Glutamatergic neuron (in vitro differentiated cells): ENCODE measurements around the gene SLC41A1. TPM values are rescaled to one million over a fixed set of nuclear protein-coding genes. Genes with fewer than 3 reads are reported as not detected.
"Not testable (repeated sequence)": the region's sequence is repeated elsewhere in the genome, so short reads cannot be mapped to it uniquely, and the experiment has no call there.

Experiments
- DNase-seq: peaks from one replicate; pipeline ENCODE4 v3.0.0; 2022
- H3K27ac Mint-ChIP-seq: one replicate; pipeline ENCODE4 v1.8.0; 2020; ENCODE audit warnings: mild to moderate bottlenecking, mixed read lengths, inconsistent platforms; ENCODE audit not compliant: unreplicated experiment
- H3K27me3 Mint-ChIP-seq: one replicate; pipeline ENCODE4 v1.8.0; 2020; ENCODE audit warnings: mild to moderate bottlenecking, moderate library complexity, mixed read lengths, inconsistent platforms; ENCODE audit not compliant: unreplicated experiment
- H3K36me3 Mint-ChIP-seq: one replicate; pipeline ENCODE4 v1.8.0; 2020; ENCODE audit warnings: mild to moderate bottlenecking, mixed read lengths, inconsistent platforms; ENCODE audit not compliant: unreplicated experiment
- H3K4me1 Mint-ChIP-seq: one replicate; pipeline ENCODE4 v1.8.0; 2020; ENCODE audit warnings: mild to moderate bottlenecking, low read depth, mixed read lengths, inconsistent platforms; ENCODE audit not compliant: unreplicated experiment
- H3K4me3 Mint-ChIP-seq: one replicate; pipeline ENCODE4 v1.8.0; 2020; ENCODE audit warnings: mild to moderate bottlenecking, mixed read lengths, inconsistent platforms; ENCODE audit not compliant: unreplicated experiment
- H3K9me3 Mint-ChIP-seq: one replicate; pipeline ENCODE4 v1.8.0; 2020; ENCODE audit warnings: mild to moderate bottlenecking, moderate library complexity, mixed read lengths, inconsistent platforms; ENCODE audit not compliant: unreplicated experiment
- total RNA-seq: library from RNA; stranded (reverse); fragmentation: NEBNext Ultra II Directional; extraction: Animal tissue kit (Norgen Biotek cat#: 25700); gene quantifications from one replicate; pipeline ENCODE4 v1.2.1, GENCODE V29; 2021; ENCODE audit not compliant: unreplicated experiment
- TF ChIP-seq, protein P1 (sequence below): fragments of 200-600 bp; sonication (generic); IDR thresholded peaks from one replicate; pipeline ENCODE4 v1.5.0; 2021; ENCODE audit not compliant: partially characterized antibody, unreplicated experiment

SLC41A1 gene
- total RNA-seq, 1 donor from 2014 or later: 6.2 TPM

DNA sequence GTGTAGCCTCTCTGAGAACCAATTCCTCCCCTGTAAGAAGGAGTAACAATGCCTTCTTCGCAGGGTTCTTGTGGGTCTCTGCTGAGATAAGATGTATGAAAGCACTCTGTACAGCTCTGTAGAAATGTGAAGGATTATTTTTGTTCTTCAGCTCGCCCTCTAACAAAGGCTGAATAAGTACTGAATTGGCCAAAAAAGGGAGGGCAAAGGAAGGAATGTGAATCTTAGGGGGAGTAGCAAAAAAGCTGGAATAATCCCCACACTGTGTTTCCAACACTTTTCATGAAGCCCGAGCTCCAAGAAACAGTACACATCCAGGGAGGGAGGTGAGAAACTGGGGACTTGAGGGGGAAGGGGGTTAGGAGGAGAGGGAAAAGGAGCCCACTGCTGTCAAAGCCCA lies 14.0 kb upstream of the SLC41A1 start:
- Mint-ChIP-seq H3K36me3 (peaks cover 7% of the 10 kb centered on the region), H3K4me1 (peaks cover 6% of the 10 kb centered on the region), H3K4me3 (no peak overlapping the region), H3K27ac (no peak overlapping the region), H3K9me3 (no peaks in the 10 kb centered on the region), H3K27me3 (peaks cover 2% of the 10 kb centered on the region)
- no peak for DNase-seq
- TF ChIP-seq, protein P1, sequence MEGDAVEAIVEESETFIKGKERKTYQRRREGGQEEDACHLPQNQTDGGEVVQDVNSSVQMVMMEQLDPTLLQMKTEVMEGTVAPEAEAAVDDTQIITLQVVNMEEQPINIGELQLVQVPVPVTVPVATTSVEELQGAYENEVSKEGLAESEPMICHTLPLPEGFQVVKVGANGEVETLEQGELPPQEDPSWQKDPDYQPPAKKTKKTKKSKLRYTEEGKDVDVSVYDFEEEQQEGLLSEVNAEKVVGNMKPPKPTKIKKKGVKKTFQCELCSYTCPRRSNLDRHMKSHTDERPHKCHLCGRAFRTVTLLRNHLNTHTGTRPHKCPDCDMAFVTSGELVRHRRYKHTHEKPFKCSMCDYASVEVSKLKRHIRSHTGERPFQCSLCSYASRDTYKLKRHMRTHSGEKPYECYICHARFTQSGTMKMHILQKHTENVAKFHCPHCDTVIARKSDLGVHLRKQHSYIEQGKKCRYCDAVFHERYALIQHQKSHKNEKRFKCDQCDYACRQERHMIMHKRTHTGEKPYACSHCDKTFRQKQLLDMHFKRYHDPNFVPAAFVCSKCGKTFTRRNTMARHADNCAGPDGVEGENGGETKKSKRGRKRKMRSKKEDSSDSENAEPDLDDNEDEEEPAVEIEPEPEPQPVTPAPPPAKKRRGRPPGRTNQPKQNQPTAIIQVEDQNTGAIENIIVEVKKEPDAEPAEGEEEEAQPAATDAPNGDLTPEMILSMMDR: no peak

DNA sequence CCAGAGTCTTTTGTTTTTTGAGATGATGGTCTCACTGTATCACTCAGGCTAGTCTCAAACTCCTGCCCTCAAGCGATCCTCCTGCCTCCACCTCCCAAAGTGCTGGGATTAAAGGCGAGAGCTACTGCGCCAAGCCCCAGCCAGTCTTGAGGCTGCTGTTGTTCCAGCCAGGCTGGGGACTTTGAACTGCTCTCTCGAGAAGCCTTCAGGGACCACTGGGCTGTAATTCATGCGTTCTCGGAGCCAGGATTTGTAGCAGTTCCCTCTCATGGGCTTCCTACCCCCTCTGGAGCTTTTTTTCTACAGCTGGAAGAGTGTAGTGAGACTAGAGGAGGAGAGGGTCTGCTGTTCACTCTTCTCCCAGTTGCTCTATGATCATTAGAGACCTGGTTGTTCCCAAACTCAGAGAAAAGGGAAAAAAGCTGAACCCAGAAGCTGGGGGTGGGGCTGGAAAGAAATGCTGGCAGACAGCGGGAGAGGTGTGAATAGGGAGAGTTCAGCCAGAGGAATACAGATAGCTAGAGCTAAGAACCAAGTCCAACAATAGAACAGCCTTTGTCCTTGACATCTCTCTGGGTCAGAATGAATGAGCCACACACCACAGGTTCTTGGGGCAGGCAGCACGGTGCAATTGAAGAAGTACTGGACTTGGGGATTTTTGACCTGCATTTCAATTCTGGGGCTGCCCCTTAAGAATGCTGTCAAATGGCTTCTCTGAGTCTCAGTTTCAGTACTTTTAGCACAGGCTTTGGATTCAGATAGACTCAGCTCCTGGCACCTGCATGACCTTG lies 13.2 kb upstream of the SLC41A1 start:
- DNase-seq: no peak
- Mint-ChIP-seq H3K4me3 (no peak overlapping the region), H3K4me1 (peaks cover 6% of the 10 kb centered on the region), H3K27ac (peak overlapping the region; percentile 9), H3K9me3 (no peaks in the 10 kb centered on the region), H3K27me3 (peaks cover 2% of the 10 kb centered on the region), H3K36me3 (peaks cover 7% of the 10 kb centered on the region)
- TF ChIP-seq, protein P1: no peak

DNA sequence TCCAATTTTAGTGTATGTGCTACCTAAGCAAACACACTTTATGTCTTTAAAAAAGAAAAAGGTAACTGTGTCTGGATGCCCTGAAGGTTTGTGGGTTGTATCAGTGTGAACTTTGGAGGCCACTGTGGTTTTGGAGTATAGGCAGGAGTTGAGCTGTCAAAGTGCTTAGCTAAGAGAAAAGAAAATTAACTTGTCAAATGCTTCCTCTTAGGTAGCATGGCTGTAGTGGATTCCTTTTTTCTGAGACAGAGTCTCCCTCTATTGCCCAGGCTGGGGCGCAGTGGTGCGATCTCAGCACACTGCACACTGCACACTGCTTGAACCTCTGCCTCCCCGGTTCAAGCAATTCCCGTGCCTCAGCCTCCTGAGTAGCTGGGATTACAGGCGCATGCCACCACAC lies 11.2 kb upstream of the SLC41A1 start:
- Mint-ChIP-seq H3K9me3 (no peaks in the 10 kb centered on the region), H3K36me3 (peaks cover 7% of the 10 kb centered on the region), H3K4me1 (peaks cover 6% of the 10 kb centered on the region), H3K4me3 (no peak overlapping the region), H3K27ac (no peak overlapping the region), H3K27me3 (peaks cover 5% of the 10 kb centered on the region)
- no peak for DNase-seq
- TF ChIP-seq, protein P1: no peak

DNA sequence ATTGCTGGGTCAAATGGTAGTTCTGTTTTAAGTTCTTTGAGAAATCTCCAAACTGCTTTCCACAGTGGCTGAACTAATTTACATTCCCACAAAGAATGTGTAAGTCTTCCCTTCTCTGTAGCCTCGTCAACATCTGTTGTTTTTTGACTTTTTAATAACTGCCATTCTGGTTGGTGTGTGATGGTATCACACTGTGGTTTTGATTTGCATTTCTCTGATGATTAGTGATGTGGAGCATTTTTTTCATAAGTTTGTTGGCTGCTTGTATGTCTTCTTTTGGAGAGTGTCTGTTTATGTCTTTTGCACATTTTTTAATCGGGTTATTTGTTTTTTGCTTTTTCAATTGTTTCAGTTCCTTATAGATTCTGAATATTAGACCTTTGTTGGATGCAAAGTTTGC lies 10.3 kb upstream of the SLC41A1 start:
- not testable (repeated sequence) for H3K36me3 Mint-ChIP-seq, H3K9me3 Mint-ChIP-seq, H3K4me1 Mint-ChIP-seq, DNase-seq, H3K27me3 Mint-ChIP-seq, H3K4me3 Mint-ChIP-seq, H3K27ac Mint-ChIP-seq

DNA sequence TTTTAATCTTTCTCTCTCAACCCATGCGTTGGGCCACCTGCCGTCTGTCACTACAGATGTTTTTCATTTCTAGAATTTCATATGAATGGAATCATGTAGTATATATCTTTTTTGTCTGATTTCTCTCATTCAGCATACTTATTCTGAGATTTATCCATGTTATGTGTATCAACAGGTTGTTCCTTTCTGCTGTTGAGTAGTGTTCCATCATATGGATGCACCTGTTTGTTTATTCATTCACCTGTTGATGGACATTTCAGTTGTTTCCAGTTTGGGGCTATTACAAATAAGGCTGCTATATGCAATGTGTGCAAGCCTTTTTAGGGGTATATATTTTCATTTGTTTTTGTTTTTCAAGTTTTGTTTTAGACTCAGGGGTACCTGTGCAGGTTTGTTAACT lies 9.4 kb upstream of the SLC41A1 start:
- peaks cover 4% of the 10 kb centered on the region for H3K4me1 Mint-ChIP-seq
- no peak for DNase-seq
- no peaks in the 10 kb centered on the region for H3K9me3 Mint-ChIP-seq
- no peak overlapping the region for H3K4me3 Mint-ChIP-seq
- peaks cover 5% of the 10 kb centered on the region for H3K27me3 Mint-ChIP-seq
- peaks cover 7% of the 10 kb centered on the region for H3K36me3 Mint-ChIP-seq
- TF ChIP-seq, protein P1: no peak
- no peak overlapping the region for H3K27ac Mint-ChIP-seq
